GM21390 (cell line): ENCODE data around the gene NXN.
"Not testable (repeated sequence)": the region's sequence is repeated elsewhere in the genome, so short reads cannot be mapped to it uniquely, and the experiment has no call there.

Experiments used
- ATAC-seq: cut with Tn5 transposase; IDR thresholded peaks from one replicate; pipeline ENCODE4 v1.9.1; 2021; ENCODE audit not compliant: unreplicated experiment

The NXN gene

DNA sequence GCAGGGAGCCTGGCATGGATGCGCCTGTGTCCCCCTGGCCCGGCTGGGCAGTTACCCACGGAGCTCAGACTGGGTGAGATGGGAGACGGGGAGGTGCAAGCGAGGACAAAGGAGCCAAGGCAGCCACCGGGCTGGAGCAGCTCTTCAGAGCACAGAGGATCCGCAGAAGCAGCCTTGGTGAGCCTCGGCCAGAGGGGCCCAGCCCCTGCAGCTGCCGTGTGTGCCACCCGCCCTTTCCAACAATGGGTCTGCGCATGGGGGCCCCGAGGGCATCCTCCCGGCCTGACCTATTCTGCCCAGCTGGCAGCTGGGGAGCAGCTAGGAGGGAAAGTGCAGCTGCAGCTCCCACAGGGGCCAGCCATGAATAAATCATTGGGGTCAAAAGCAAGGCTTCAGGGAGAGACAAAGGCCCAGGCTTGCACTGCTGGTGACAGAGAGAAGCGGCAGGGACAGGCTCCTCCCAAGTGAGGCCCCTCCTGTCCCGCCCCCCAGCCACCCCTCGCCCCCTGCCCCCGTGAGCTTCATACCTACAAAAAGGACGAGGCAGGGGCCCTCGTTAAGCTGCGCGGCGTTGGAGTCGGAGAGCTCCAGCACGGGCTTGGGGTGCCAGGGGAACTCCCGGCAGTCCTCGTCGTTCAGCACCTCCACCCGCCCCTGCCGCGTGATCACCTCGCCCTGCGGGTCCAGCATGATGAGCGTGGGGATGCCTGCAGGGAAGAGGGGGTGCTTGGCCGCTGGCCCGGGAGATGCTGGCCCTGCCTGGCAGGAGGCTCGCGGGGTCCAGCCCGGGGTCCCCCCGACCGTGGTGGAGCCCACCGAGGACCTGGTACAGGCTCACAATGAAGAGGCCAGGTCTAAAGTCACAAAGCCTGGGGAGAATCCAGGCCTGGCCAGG lies 174.8 kb downstream of the NXN start:
- ATAC-seq, result no peak

DNA sequence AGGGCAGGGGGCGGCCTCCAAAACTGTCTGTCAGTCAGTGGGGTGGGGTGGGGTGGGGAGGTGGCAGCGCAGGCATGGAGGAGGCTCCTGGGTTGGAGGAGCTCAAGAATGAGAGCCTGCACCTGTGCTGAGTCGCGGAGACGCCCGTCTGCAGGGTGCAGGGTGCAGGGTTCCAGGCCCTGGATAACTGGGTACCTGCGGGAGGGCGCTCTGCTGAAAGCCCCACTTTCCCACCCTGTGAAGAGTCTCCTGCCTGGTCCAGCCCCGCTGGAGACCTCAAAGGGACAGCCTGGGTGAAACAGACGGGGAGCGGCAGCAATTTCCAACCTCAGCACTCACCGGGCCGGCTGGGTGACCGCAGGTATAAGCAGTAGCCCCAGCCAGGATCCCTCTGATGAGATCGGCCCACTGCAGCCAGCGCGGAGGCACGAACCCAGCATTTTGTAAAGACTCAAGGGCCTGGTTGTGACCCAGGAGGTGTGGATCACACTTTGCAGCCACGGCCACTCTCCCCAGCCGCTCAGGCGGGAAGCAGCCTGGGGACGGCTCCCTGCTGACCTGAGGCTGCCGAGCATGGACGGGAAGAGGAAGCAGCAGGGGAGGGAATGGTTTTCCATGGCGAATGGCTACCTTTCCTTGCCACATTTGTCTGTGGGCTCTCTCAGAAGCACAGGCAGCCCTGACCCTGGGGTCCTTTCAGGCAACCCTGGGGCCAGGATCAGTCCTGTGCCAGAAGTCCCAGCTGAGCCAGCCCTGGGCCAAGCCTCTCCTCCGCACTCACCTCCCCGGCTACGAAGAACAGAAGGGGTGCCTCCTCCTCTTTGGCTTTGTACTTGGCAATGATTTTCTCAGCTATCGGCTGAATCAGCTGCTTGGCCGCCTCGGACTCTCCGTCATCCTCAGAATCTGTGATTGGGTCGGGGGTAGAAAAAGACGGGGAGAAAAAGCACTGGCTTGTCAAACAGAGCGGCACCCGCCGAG lies 176.4 kb downstream of the NXN start:
- ATAC-seq, result no peak

DNA sequence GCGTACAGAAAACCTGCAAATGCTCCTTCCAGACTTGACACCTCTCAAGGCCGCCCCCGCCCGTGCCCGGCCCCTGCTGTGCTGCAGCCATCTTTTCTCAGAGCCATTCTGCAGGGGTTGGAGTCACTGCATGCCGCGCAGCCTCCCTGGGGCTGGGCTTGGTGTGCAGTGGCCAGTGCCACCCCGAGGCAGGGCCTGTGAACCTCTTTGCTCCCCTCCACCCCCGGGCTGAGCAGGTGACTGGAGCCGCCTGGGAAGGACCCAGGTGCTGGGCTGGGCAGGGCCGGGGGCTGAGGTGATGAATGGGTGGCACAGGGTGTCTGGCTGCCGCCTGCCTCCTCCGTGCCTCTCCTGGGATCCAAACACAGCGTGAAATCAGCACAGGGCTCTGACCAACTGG lies 177.1 kb downstream of the NXN start:
- ATAC-seq, result no peak

DNA sequence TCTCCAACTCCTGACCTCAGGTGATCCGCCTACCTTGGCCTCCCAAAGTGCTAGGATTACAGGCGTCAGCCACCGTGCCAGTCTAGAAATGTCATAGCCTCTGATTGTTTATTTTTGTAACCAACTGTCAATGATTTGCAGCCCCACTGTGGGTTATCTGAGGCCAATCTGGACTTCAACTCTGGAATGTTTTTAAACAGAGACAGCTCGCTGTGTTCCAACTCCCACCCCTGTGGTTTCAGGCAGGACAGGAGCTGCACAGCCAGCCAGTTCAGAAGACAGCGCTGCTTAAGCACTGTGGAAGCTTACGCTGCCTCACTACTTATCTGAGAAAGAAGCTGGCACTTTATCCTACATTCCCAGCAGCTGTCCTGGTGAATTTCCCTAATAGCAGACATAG lies 177.9 kb downstream of the NXN start:
- ATAC-seq, result no peak

DNA sequence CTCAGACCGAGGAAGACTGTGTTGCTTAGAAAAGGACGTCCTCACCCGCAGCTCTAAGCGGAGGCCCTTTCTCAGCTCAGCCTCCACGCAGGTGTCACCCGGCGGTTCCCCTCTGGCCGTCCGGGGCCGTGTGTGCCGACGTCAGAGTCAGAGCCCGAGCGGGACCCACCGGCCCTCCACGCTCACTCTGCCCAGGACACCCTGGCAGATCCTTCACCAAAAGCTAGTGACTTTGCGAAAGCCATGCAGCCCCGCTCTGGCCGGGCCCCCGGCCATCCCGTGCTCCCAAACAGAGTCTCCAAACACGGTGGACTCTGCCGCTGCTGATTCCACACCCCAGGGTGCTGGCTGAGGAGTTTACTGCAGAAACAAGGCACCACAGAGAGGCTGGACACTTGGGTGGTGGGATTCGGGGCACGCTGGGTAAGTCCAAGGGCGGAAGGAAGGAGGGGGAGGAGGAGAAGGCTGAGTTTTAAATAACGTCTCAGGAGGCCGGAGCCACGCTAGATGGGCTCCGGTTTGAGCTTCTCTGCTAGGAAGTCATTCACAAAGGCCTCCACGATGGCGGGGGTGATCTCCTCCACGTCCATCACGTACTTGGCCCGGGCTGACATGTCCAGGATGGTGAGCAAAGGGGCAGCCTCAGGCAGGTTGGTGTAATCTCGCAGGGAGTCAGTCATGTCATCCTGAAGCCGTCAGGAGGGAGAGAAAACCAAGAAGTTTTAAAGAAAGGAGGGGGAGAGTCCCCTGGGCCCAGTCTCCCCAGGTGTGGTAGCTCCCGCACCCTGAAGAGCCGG lies 178.9 kb downstream of the NXN start:
- no peak for ATAC-seq

DNA sequence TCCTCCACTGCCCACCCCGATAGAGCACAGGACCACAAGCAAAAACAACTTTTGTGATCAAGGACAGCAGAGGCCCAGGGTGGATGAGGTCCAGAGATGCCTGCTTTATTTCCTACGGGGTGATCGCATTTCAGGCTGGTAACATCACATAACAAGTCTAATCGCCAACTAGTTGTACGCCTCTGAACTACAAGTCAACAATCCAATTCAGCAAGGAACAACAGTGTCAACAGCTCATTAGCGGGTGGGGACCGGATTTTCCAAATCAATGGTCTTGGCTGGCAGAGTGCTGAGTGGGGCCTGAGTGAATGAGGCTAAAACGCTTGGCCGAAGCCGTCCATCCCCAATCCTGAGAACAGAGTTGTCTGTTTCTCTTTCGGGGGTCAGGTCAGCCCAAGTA lies 180.3 kb downstream of the NXN start:
- no peak for ATAC-seq

DNA sequence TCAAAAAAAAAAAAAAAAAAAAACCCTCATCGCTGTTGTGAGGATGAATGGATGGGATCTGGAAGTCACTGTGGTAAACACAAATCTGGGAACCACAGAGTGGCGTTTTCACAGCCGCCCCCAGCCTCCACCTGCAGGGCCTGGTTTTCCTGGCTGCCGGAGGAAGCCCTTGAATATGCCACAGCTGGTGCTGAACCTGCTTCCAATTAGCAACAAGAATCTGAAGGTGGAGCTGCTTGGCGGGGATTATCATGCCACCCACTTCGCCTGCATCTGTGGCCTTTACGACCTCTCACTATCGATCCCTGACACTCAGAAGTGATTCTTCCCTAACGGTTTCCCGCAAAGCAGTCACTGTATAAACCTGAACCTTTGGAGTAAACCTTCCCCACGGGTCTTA lies 181.3 kb downstream of the NXN start:
- ATAC-seq, result no peak

DNA sequence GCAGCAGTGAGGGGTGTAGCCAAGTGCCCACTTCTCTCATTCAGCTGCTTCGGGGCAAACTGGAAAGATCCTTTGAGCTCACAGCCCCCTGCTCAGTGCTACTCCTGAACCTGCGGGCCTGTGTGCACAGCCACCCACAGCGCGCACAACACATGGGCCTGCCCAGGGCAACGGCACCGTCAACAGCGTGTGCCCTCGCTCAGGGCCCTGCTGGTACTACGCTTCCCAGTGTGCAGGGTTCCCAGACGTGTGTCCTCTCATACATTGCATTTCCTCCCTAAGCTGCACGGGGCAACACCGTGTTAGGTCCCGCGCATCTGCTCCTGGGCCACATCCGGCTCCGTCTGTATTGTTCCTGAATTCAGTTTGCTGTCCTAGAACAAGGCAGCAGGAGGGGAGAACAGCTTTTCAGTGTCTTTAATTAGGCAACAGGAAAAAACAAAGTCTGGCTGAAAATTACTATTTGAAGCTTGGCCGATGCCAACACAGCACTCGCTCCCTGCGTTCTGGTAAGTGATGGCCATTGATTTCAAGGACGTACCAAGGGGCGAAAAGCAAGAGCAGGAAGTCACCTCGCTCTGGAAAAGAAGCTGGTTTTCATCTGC lies 182.2 kb downstream of the NXN start:
- ATAC-seq, result no peak

DNA sequence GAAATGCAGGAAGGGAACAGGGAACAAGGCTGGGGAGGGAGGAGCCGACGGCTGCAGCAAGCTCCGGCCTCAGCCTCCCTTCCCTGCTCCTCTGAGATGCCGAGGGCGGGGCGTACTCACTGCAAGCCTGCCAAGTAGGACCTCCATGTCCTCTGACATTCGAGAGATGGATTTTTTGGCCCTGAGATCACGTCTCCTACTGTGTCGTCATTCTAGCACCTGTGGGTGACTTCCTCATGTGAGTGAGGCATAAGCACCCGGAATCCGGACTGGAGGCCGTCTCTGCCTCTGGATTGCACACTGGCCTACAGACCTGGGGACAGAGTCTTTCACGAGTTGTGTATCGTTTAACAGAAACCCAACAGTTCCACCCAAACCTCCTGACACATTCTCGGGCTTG lies 183.0 kb downstream of the NXN start:
- no peak for ATAC-seq

DNA sequence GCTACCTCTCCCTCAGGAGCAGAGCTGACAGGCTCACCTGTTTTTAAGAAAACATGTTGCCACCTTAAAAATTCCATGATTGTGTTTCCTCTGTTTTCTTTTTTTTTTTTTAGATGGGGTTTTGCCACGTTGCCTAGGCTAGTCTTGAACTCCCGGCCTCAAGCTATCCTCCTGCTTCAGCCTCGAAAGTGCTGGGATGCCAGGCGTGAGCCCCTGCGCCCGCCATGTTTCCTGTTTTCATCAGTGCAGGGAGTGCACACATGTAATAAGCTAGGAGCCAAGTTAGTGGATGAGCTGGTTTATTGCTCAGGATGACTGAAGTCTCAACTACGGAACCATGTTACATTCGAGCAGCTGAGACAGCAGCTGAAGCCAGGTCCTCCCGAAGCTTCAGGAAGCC lies 183.9 kb downstream of the NXN start:
- ATAC-seq, result no peak

DNA sequence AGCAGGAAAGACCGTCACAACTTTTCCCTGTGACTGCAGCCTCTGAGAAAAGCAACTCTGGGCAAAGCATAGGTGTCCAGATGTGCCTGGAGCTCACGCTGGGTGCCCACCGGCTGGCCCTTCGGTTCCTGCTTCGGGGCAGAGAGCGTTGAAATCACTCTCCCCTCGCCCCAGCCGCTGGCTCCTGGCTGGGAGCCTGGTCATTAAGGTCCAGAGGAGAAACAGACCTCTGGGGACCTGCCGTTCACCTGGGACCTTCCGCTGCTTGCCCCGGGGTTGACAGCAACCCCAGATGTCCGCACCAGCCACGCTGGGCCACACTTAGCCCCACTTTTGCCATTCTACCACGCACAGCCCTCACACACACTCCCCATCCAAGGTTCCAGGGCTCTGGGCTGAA lies 184.3 kb downstream of the NXN start:
- no peak for ATAC-seq

DNA sequence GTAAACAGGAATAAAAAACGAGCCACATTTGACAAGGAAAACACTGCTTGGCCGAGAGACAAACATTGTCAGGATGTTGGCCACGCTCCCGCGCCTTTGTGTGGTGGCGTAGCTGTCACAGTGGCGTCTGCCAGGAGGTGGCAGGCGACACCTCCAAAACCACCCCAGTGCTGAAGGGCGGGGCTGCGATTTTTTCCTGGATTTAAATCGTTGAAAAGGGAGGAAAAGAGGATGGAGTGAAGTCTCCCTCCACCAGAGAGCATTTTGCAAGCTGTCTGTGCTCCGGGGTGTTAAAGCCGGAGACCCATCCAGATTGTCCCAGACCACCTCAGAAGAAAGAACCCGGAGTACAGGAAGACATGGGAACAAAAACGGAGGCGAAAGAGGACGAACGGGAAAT lies 184.7 kb downstream of the NXN start:
- ATAC-seq, result no peak

DNA sequence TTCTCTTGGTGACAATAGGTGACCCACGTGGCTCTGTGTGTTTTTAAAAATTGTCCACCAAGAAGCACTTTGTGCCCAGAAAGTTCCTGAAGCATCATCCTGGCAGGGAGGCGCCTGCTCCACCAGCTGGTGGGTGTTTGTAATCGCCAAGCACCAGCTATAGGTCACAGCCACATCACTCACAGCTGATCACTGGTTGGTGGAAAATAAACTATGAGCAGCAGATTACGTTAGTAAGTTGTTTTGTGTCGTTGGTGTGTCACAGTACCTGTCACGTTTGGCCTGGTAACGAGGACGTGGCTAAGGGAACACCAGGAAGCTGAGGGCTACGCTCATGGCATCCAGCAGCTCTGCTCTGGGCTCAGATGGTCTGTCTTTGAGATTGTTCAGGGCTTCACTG lies 187.3 kb downstream of the NXN start:
- ATAC-seq, result no peak

DNA sequence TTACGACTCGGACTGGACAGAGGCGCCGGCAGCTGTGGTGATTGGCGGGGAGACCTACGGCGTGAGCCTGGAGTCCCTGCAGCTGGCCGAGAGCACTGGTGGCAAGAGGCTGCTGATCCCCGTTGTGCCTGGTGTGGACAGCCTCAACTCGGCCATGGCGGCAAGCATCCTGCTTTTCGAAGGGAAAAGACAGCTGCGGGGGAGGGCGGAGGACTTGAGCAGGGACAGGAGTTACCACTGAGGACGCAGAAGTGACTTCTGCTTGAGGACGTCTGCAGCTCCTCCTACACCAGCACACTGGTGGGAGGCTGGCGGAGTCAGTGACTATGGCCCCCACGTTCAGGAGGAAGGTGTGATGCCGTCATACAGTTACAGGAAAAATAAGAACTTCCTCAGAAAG lies 187.7 kb downstream of the NXN start:
- no peak for ATAC-seq

DNA sequence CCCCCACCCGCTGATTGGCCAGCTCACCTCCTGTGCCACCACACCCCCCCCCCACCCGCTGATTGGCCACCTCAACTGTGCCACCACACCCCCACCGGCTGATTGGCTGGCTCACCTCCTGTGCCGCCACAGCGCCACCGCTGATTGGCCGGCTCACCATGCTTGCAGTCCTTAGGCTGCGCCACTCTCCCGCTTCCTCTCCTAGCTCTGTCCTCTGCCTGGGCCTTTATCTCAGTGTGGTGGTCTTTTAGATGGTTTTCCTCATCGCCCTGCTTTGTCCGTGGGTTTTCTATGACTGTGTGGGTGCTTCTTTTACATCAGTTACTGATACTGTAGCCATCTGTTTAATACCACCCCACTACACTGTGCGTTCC lies 188.7 kb downstream of the NXN start:
- not testable (repeated sequence) for ATAC-seq

DNA sequence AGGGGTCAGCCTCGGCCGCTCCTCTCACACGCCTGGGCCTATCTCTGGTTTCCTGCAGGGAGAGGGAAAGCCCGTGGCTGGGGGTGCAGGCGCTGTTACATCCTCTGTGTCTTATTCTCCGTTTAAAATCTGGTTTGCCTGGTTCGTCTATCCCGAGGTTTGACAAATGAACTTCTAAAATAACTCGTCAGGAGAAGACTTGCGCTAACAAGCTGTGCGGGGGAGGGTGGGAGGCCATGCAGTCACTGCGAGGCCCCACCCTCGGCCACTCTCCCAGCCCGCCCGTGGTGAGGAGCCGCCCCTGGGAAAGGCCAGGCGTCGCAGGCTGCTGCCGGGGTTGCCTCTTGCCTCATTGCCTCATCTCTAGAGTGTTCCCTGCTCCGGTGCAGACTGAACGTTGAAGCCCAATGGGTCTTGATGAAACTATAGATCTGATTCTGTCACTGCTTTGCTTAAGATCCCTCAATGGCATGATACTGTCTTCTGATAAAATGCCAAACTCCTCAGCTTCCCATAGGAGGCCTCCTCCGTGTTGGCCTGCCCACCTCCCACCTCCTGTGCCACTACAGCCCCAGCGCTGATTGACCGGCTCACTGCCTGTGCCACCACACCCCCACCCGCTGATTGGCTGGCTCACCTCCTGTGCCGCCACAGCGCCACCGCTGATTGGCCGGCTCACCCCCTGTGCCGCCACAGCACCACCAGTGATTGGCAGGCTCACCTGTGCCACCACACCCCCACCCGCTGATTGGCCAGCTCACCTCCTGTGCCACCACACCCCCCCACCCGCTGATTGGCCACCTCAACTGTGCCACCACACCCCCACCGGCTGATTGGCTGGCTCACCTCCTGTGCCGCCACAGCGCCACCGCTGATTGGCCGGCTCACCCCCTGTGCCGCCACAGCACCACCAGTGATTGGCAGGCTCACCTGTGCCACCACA lies 189.4 kb downstream of the NXN start:
- not testable (repeated sequence) for ATAC-seq

DNA sequence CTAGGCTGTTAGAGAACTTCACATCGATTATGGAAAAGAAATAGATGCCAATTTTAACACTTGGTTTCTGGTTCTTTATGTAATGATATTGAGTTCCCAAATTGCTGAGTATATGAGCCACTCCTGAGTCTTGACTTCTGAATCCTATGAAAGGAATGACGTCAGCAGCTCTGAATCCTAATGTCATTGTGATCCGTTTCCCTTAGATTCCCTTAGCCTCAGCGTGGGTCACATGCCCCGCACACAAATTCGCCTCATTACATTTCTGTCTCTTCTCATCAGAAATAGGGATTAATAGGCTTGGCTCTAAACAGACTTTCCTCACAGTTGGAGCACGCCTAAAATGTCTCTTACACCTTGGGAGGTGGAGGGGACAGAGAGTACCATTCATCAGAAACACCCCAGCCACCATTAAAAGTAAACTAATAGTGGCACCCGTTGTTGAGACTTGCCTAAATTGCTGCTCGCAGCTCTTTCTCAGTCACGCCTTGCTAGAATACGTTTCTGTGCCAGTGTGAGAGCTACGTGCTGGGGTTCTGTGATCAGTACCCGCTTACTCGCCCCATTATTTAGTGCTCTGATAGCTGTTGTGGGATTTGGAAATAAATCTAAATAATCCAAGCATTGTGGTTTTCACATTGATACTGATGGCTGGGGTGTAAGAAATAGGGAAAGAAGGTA lies 190.3 kb downstream of the NXN start:
- no peak for ATAC-seq

DNA sequence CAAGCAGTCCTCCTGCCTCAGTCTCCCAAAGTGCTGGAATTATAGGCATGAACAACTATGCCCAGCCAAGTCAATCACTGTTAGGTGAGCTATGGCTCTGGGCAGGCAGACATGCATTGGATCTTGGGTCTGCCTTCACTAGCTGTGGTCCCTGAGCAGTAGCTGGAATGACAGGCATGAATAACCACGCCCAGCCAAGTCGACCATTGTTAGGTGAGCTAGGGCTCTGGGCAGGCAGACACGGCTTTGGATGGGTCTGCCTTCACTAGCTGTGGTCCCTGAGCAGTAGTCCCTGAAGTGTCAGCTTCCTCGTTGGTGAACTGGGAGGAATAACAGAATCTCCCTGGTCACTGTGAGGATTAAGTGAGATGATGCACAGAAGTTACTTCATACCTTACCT lies 191.0 kb downstream of the NXN start:
- no peak for ATAC-seq

DNA sequence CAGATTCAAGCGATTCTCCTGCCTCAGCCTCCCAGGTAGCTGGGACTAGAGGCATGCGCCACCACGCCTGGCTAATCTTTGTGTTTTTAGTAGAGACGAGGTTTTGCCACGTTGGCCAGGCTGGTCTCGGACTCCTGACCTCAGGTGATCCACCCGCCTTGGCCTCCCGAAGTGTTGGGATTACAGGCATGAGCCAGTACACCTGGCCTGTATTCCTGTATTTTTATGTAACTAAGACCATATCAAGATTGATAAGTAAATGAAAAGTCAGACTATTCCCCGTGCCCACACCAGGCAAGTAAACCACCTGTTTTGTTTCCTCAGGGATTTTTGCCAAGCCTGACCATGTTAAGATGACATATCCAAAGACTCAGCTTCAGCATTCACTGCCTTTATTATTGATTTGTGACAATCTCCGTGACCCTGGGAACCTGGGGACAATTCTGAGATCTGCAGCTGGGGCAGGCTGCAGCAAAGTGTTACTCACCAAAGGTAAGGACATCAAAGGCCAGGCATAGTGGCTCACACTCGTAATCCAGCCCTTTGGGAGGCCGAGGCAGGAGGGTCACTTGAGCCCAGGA lies 191.8 kb downstream of the NXN start:
- ATAC-seq, result no peak
